ENCODE data around the gene MGST2.
"Not testable (repeated sequence)": the region's sequence is repeated elsewhere in the genome, so short reads cannot be mapped to it uniquely, and the experiment has no call there.

The MGST2 gene

GRCh38 chr4:139682741-139683151, 17.1 kb downstream of the MGST2 start:
- no peaks in the 10 kb centered on the region for H3K4me1 Mint-ChIP-seq
- H3K4me3 Mint-ChIP-seq, result no peak overlapping the region
- no peak overlapping the region for H3K27ac Mint-ChIP-seq (ENCODE audit: low read depth)
- no peak for ATAC-seq (replicated peaks; ENCODE audit: extremely low read depth, poor library complexity, severe bottlenecking)
- H3K36me3 Mint-ChIP-seq (ENCODE audit: insufficient read depth), result no peaks in the 10 kb centered on the region
- DNase-seq (ENCODE audit: low spot score in 2 of 2), result no peak
- no peaks in the 10 kb centered on the region for H3K9me3 Mint-ChIP-seq
- H3K27me3 Mint-ChIP-seq, result no peaks in the 10 kb centered on the region

- H3K27me3 Mint-ChIP-seq, result no peaks in the 10 kb centered on the region
- ATAC-seq (replicated peaks; ENCODE audit: extremely low read depth, poor library complexity, severe bottlenecking) (no peak), DNase-seq (ENCODE audit: low spot score in 2 of 2) (no peak)
- no peaks in the 10 kb centered on the region for H3K4me1 Mint-ChIP-seq
- no peaks in the 10 kb centered on the region for H3K9me3 Mint-ChIP-seq
- H3K36me3 Mint-ChIP-seq (ENCODE audit: insufficient read depth), result no peaks in the 10 kb centered on the region
- H3K4me3 Mint-ChIP-seq, result no peak overlapping the region
- no peak overlapping the region for H3K27ac Mint-ChIP-seq (ENCODE audit: low read depth)
These were observed 18.7 kb downstream of the MGST2 start for GRCh38 chr4:139684351-139684750.

GRCh38 chr4:139685180-139685579, 19.6 kb downstream of the MGST2 start:
- no peaks in the 10 kb centered on the region for H3K27me3 Mint-ChIP-seq
- H3K9me3 Mint-ChIP-seq, result no peaks in the 10 kb centered on the region
- no peaks in the 10 kb centered on the region for H3K4me1 Mint-ChIP-seq
- H3K36me3 Mint-ChIP-seq (ENCODE audit: insufficient read depth), result no peaks in the 10 kb centered on the region
- no peak for DNase-seq (ENCODE audit: low spot score in 2 of 2)
- H3K4me3 Mint-ChIP-seq, result no peak overlapping the region
- H3K27ac Mint-ChIP-seq (ENCODE audit: low read depth), result no peak overlapping the region
- ATAC-seq (replicated peaks; ENCODE audit: extremely low read depth, poor library complexity, severe bottlenecking), result no peak

GRCh38 chr4:139686130-139686529, 20.5 kb downstream of the MGST2 start:
- no peak overlapping the region for H3K27ac Mint-ChIP-seq (ENCODE audit: low read depth)
- no peaks in the 10 kb centered on the region for H3K27me3 Mint-ChIP-seq
- no peak for ATAC-seq (replicated peaks; ENCODE audit: extremely low read depth, poor library complexity, severe bottlenecking)
- no peak overlapping the region for H3K4me3 Mint-ChIP-seq
- DNase-seq (ENCODE audit: low spot score in 2 of 2), result no peak
- no peaks in the 10 kb centered on the region for H3K36me3 Mint-ChIP-seq (ENCODE audit: insufficient read depth)
- no peaks in the 10 kb centered on the region for H3K9me3 Mint-ChIP-seq
- no peaks in the 10 kb centered on the region for H3K4me1 Mint-ChIP-seq

- DNase-seq (ENCODE audit: low spot score in 2 of 2) (no peak), ATAC-seq (replicated peaks; ENCODE audit: extremely low read depth, poor library complexity, severe bottlenecking) (no peak)
- no peak overlapping the region for H3K4me3 Mint-ChIP-seq
- H3K36me3 Mint-ChIP-seq (ENCODE audit: insufficient read depth), result no peaks in the 10 kb centered on the region
- no peaks in the 10 kb centered on the region for H3K9me3 Mint-ChIP-seq
- H3K27me3 Mint-ChIP-seq, result no peaks in the 10 kb centered on the region
- H3K27ac Mint-ChIP-seq (ENCODE audit: low read depth), result no peak overlapping the region
- no peaks in the 10 kb centered on the region for H3K4me1 Mint-ChIP-seq
These were observed 21.4 kb downstream of the MGST2 start for GRCh38 chr4:139686988-139687387.

GRCh38 chr4:139689093-139689722, 23.6 kb downstream of the MGST2 start:
- Mint-ChIP-seq H3K27me3 (no peaks in the 10 kb centered on the region), H3K27ac (ENCODE audit: low read depth) (no peak overlapping the region)

GRCh38 chr4:139690419-139690818, 24.8 kb downstream of the MGST2 start:
- no peaks in the 10 kb centered on the region for H3K27me3 Mint-ChIP-seq
- no peaks in the 10 kb centered on the region for H3K9me3 Mint-ChIP-seq
- no peaks in the 10 kb centered on the region for H3K4me1 Mint-ChIP-seq
- no peaks in the 10 kb centered on the region for H3K36me3 Mint-ChIP-seq (ENCODE audit: insufficient read depth)
- no peak overlapping the region for H3K27ac Mint-ChIP-seq (ENCODE audit: low read depth)
- no peak for ATAC-seq (replicated peaks; ENCODE audit: extremely low read depth, poor library complexity, severe bottlenecking)
- H3K4me3 Mint-ChIP-seq, result no peak overlapping the region
- no peak for DNase-seq (ENCODE audit: low spot score in 2 of 2)

More at GRCh38 chr4:139689093-139689722, 23.6 kb downstream of the MGST2 start:
- no peaks in the 10 kb centered on the region for H3K36me3 Mint-ChIP-seq (ENCODE audit: insufficient read depth)
- ATAC-seq (replicated peaks; ENCODE audit: extremely low read depth, poor library complexity, severe bottlenecking), result no peak
- no peak for DNase-seq (ENCODE audit: low spot score in 2 of 2)
- no peak overlapping the region for H3K4me3 Mint-ChIP-seq
- no peaks in the 10 kb centered on the region for H3K9me3 Mint-ChIP-seq
- H3K4me1 Mint-ChIP-seq, result no peaks in the 10 kb centered on the region

GRCh38 chr4:139692309-139693012, 26.8 kb downstream of the MGST2 start:
- Mint-ChIP-seq H3K4me3 (no peak overlapping the region), H3K36me3 (ENCODE audit: insufficient read depth) (no peaks in the 10 kb centered on the region)

GRCh38 chr4:139694522-139695107, 29.0 kb downstream of the MGST2 start:
- H3K27ac Mint-ChIP-seq (ENCODE audit: low read depth), result no peak overlapping the region
- peaks cover 6% of the 10 kb centered on the region for H3K9me3 Mint-ChIP-seq
- H3K4me3 Mint-ChIP-seq, result no peak overlapping the region
- DNase-seq (ENCODE audit: low spot score in 2 of 2) (no peak), ATAC-seq (replicated peaks; ENCODE audit: extremely low read depth, poor library complexity, severe bottlenecking) (no peak)
- no peaks in the 10 kb centered on the region for H3K36me3 Mint-ChIP-seq (ENCODE audit: insufficient read depth)
- no peaks in the 10 kb centered on the region for H3K4me1 Mint-ChIP-seq
- H3K27me3 Mint-ChIP-seq, result no peaks in the 10 kb centered on the region

More at GRCh38 chr4:139692309-139693012, 26.8 kb downstream of the MGST2 start:
- DNase-seq (ENCODE audit: low spot score in 2 of 2) (no peak), ATAC-seq (replicated peaks; ENCODE audit: extremely low read depth, poor library complexity, severe bottlenecking) (no peak)
- H3K4me1 Mint-ChIP-seq, result no peaks in the 10 kb centered on the region
- no peaks in the 10 kb centered on the region for H3K27me3 Mint-ChIP-seq
- no peaks in the 10 kb centered on the region for H3K9me3 Mint-ChIP-seq
- no peak overlapping the region for H3K27ac Mint-ChIP-seq (ENCODE audit: low read depth)

- ATAC-seq (replicated peaks; ENCODE audit: extremely low read depth, poor library complexity, severe bottlenecking), result no peak
- no peak for DNase-seq (ENCODE audit: low spot score in 2 of 2)
- no peak overlapping the region for H3K27ac Mint-ChIP-seq (ENCODE audit: low read depth)
- H3K27me3 Mint-ChIP-seq, result no peaks in the 10 kb centered on the region
- H3K36me3 Mint-ChIP-seq (ENCODE audit: insufficient read depth), result no peaks in the 10 kb centered on the region
- H3K9me3 Mint-ChIP-seq, result peaks cover 6% of the 10 kb centered on the region
- no peaks in the 10 kb centered on the region for H3K4me1 Mint-ChIP-seq
- H3K4me3 Mint-ChIP-seq, result no peak overlapping the region
These were observed 30.9 kb downstream of the MGST2 start for GRCh38 chr4:139696491-139696890.

- not testable (repeated sequence) for ATAC-seq (replicated peaks; ENCODE audit: extremely low read depth, poor library complexity, severe bottlenecking); H3K4me3 Mint-ChIP-seq; H3K27me3 Mint-ChIP-seq; H3K4me1 Mint-ChIP-seq; H3K27ac Mint-ChIP-seq (ENCODE audit: low read depth); H3K9me3 Mint-ChIP-seq; DNase-seq (ENCODE audit: low spot score in 2 of 2); H3K36me3 Mint-ChIP-seq (ENCODE audit: insufficient read depth)
These were observed 32.7 kb downstream of the MGST2 start for GRCh38 chr4:139698167-139698925.

- ATAC-seq (replicated peaks; ENCODE audit: extremely low read depth, poor library complexity, severe bottlenecking), result no peak
- no peak overlapping the region for H3K4me3 Mint-ChIP-seq
- H3K36me3 Mint-ChIP-seq (ENCODE audit: insufficient read depth), result no peaks in the 10 kb centered on the region
- no peaks in the 10 kb centered on the region for H3K27me3 Mint-ChIP-seq
- H3K27ac Mint-ChIP-seq (ENCODE audit: low read depth), result no peak overlapping the region
- no peak for DNase-seq (ENCODE audit: low spot score in 2 of 2)
- no peaks in the 10 kb centered on the region for H3K4me1 Mint-ChIP-seq
- peaks cover 6% of the 10 kb centered on the region for H3K9me3 Mint-ChIP-seq
These were observed 34.9 kb downstream of the MGST2 start for GRCh38 chr4:139700568-139700967.

All from central memory CD8-positive, alpha-beta T cell (primary cell).